NOMO-1 treated with dmso at 0.1 percent for 144 hours (cell line): Measurements from ENCODE around the gene C1orf56.
"Not testable (repeated sequence)": the region's sequence is repeated elsewhere in the genome, so short reads cannot be mapped to it uniquely, and the experiment has no call there.

Experiments used
- DNase-seq: peaks from one replicate; lab custom pipeline; 2025; ENCODE audit not compliant: unreplicated experiment; lab: John Stamatoyannopoulos, UW

Gene C1orf56

GRCh38 chr1:151060657-151061421, 13.3 kb downstream of the C1orf56 start:
- no peak for DNase-seq

GRCh38 chr1:151061704-151062103, 14.2 kb downstream of the C1orf56 start:
- DNase-seq, result no peak

GRCh38 chr1:151062741-151063371, 15.3 kb downstream of the C1orf56 start:
- DNase-seq, result no peak

GRCh38 chr1:151065089-151065645, 17.6 kb downstream of the C1orf56 start:
- DNase-seq, result no peak

GRCh38 chr1:151067185-151067584, 19.6 kb downstream of the C1orf56 start:
- DNase-seq, result no peak

GRCh38 chr1:151069103-151069486, 21.5 kb downstream of the C1orf56 start:
- DNase-seq, result no peak

GRCh38 chr1:151070474-151071276, 23.1 kb downstream of the C1orf56 start, which contains the start of gene GABPB2:
TSS of gene GABPB2 (plus strand) at chr1:151070761. CDS start at chr1:151088190, 17,429 bp downstream.
- DNase-seq, result peak; percentile 90

GRCh38 chr1:151072224-151072623, 24.7 kb downstream of the C1orf56 start:
- DNase-seq, result no peak

GRCh38 chr1:151085953-151086559, 38.5 kb downstream of the C1orf56 start:
- no peak for DNase-seq

GRCh38 chr1:151097426-151097825, 49.9 kb downstream of the C1orf56 start:
- not testable (repeated sequence) for DNase-seq

GRCh38 chr1:151098126-151098525, 50.6 kb downstream of the C1orf56 start:
- no peak for DNase-seq
